ENCODE results near the gene WSCD2. TPM values are rescaled to one million over a fixed set of nuclear protein-coding genes. Genes with fewer than 3 reads are reported as not detected.

Gene WSCD2
- total RNA-seq, 3 donors from 2014 or later, result 0.33 to 0.48 (median 0.44) TPM

- intact Hi-C loops (cut with DNase I; ENCODE audit: low total_unique reads), result no loop called here
- no peaks in the 10 kb centered on the region for H3K36me3 ChIP-seq
Observed at GRCh38 chr12:108191086-108191485, 62.0 kb downstream of the WSCD2 start.

GRCh38 chr12:108191938-108192337 is 62.9 kb downstream of the WSCD2 start:
- Histone ChIP-seq H3K27ac (no peak overlapping the region), H3K4me3 (no peak overlapping the region), H3K27me3 (peaks cover 0 to 5% of the 10 kb centered on the region in 2 donors), H3K9me3 (no peaks in the 10 kb centered on the region), H3K4me1 (no peaks in the 10 kb centered on the region), H3K36me3 (no peaks in the 10 kb centered on the region)
- TF ChIP-seq POLR2AphosphoS5 (IDR thresholded peaks at IDR 0.05), result no peak
- no peak for DNase-seq (ENCODE audit: low spot score in 2 of 2)
- intact Hi-C loops (cut with DNase I; ENCODE audit: low total_unique reads), result no loop called here

More at GRCh38 chr12:108191086-108191485, 62.0 kb downstream of the WSCD2 start:
- DNase-seq (ENCODE audit: low spot score in 2 of 2), result no peak
- Histone ChIP-seq H3K4me3 (no peak overlapping the region), H3K27ac (no peak overlapping the region), H3K27me3 (peaks cover 0 to 5% of the 10 kb centered on the region in 2 donors), H3K4me1 (no peaks in the 10 kb centered on the region), H3K9me3 (no peaks in the 10 kb centered on the region)
- no peak for TF ChIP-seq POLR2A (IDR thresholded peaks at IDR 0.05)
- TF ChIP-seq CTCF (IDR thresholded peaks at IDR 0.05), result no peak
- TF ChIP-seq POLR2AphosphoS5 (IDR thresholded peaks at IDR 0.05), result no peak

- Histone ChIP-seq H3K9me3 (no peaks in the 10 kb centered on the region), H3K36me3 (no peaks in the 10 kb centered on the region), H3K4me1 (no peaks in the 10 kb centered on the region), H3K27me3 (peaks cover 0 to 5% of the 10 kb centered on the region in 2 donors), H3K27ac (no peak overlapping the region), H3K4me3 (no peak overlapping the region)
- DNase-seq (ENCODE audit: low spot score in 2 of 2), result no peak
- no peak for TF ChIP-seq POLR2A (IDR thresholded peaks at IDR 0.05)
- no peak for TF ChIP-seq CTCF (IDR thresholded peaks at IDR 0.05)
- intact Hi-C loops (cut with DNase I; ENCODE audit: low total_unique reads), result no loop called here
Observed at GRCh38 chr12:108193493-108193892, 64.4 kb downstream of the WSCD2 start.

GRCh38 chr12:108193917-108194316 is 64.8 kb downstream of the WSCD2 start:
- Histone ChIP-seq H3K27me3 (peaks cover 0 to 5% of the 10 kb centered on the region in 2 donors), H3K4me1 (no peaks in the 10 kb centered on the region), H3K27ac (no peak overlapping the region), H3K9me3 (no peaks in the 10 kb centered on the region), H3K36me3 (no peaks in the 10 kb centered on the region), H3K4me3 (no peak overlapping the region)
- DNase-seq (ENCODE audit: low spot score in 2 of 2), result no peak
- intact Hi-C loops (cut with DNase I; ENCODE audit: low total_unique reads), result no loop called here
- TF ChIP-seq POLR2A (IDR thresholded peaks at IDR 0.05) (no peak), CTCF (IDR thresholded peaks at IDR 0.05) (peak; percentile 50 to 61 (median 57)), POLR2AphosphoS5 (IDR thresholded peaks at IDR 0.05) (no peak)

GRCh38 chr12:108194585-108194984 is 65.5 kb downstream of the WSCD2 start:
- Histone ChIP-seq H3K4me3 (no peak overlapping the region), H3K36me3 (no peaks in the 10 kb centered on the region), H3K27ac (no peak overlapping the region), H3K4me1 (no peaks in the 10 kb centered on the region), H3K9me3 (no peaks in the 10 kb centered on the region), H3K27me3 (peaks cover 0 to 5% of the 10 kb centered on the region in 2 donors)
- TF ChIP-seq CTCF (IDR thresholded peaks at IDR 0.05), result no peak
- no peak for TF ChIP-seq POLR2A (IDR thresholded peaks at IDR 0.05)
- no peak for TF ChIP-seq POLR2AphosphoS5 (IDR thresholded peaks at IDR 0.05)
- no peak for DNase-seq (ENCODE audit: low spot score in 2 of 2)
- intact Hi-C loops (cut with DNase I; ENCODE audit: low total_unique reads), result no loop called here

- Histone ChIP-seq H3K36me3 (no peaks in the 10 kb centered on the region), H3K27me3 (no peaks in the 10 kb centered on the region), H3K4me1 (no peaks in the 10 kb centered on the region), H3K4me3 (no peak overlapping the region), H3K9me3 (no peaks in the 10 kb centered on the region), H3K27ac (no peak overlapping the region)
- intact Hi-C loops (cut with DNase I; ENCODE audit: low total_unique reads), result no loop called here
- DNase-seq (ENCODE audit: low spot score in 2 of 2), result no peak
- TF ChIP-seq CTCF (IDR thresholded peaks at IDR 0.05) (no peak), POLR2A (IDR thresholded peaks at IDR 0.05) (no peak), POLR2AphosphoS5 (IDR thresholded peaks at IDR 0.05) (no peak)
Observed at GRCh38 chr12:108196319-108196718, 67.2 kb downstream of the WSCD2 start.

Measured in breast epithelium (tissue), 4 donors.